H1 (cell line): ENCODE data around the gene TMEM107. TPM values are rescaled to one million over a fixed set of nuclear protein-coding genes. Genes with fewer than 3 reads are reported as not detected.

Source experiments
- CREB1 ChIP-seq: IDR thresholded peaks from 2 replicates; pipeline ENCODE4 v1.6.1; 2012; ENCODE audit warnings: inconsistent platforms
- EP300 ChIP-seq, 2 experiments: IDR thresholded peaks; 1 replicate in 1 of 2; 2 replicates in 1 of 2; pipeline ENCODE4 v1.6.1; 2011 to 2012; ENCODE audit warnings: low read depth in 2 of 2, low read length in 2 of 2, mild to moderate bottlenecking in 2 of 2, borderline replicate concordance in 1 of 2, inconsistent platforms in 1 of 2, moderate library complexity in 1 of 2
- JUN ChIP-seq: IDR thresholded peaks from 2 replicates; pipeline ENCODE4 v1.6.1; 2011; ENCODE audit warnings: low read depth, mild to moderate bottlenecking, improper control_type of control experiment, low read length
- POLR2AphosphoS5 ChIP-seq: IDR thresholded peaks from 2 replicates; pipeline ENCODE4 v1.6.1; 2011; ENCODE audit warnings: low read depth, low read length
- RXRA ChIP-seq: IDR thresholded peaks from 2 replicates; pipeline ENCODE4 v1.6.1; 2011; ENCODE audit warnings: low read depth, mild to moderate bottlenecking, low read length, moderate library complexity; ENCODE audit not compliant: insufficient read depth
- SIRT6 ChIP-seq: IDR thresholded peaks from one replicate; pipeline ENCODE4 v1.7.1; 2012; ENCODE audit warnings: low read length, inconsistent platforms
- SP1 ChIP-seq: IDR thresholded peaks from 2 replicates; pipeline ENCODE4 v1.6.1; 2011; ENCODE audit warnings: low read depth, low read length
- SRF ChIP-seq: IDR thresholded peaks from 2 replicates; pipeline ENCODE4 v1.6.1; 2011; ENCODE audit warnings: mild to moderate bottlenecking, low read depth, low read length, moderate library complexity
- polyA plus RNA-seq, 7 experiments: library from polyadenylated mRNA; depleted of rRNA in 3 of 7; stranded (reverse) in 5 of 7; unstranded in 2 of 7; fragments of >200 nt in 5 of 7; fragments of 200-250 nt in 2 of 7; gene quantifications; 1 replicate in 5 of 7; 2 replicates in 1 of 7; 4 replicates in 1 of 7; pipeline versions ENCODE4 v1.2.1 to v1.2.3, GENCODE V29; 2011 to 2013; ENCODE audit warnings: missing spikeins in 2 of 7, mixed read lengths in 2 of 7
- total RNA-seq: library from RNA; stranded (reverse); fragmentation: NEBNext Ultra II Directional; extraction: Animal tissue kit (Norgen Biotek cat#: 25700); gene quantifications from 2 replicates; pipeline ENCODE4 v1.2.1, GENCODE V29; 2021
- TF ChIP-seq, protein P1 (sequence below): fragments of 300-600 bp; sonication (generic); IDR thresholded peaks from 2 replicates; pipeline ENCODE4 v1.7.1; 2012; ENCODE audit warnings: low read length, moderate library complexity, mild to moderate bottlenecking, inconsistent platforms; ENCODE audit not compliant: insufficient replicate concordance
- TF ChIP-seq, protein P2 (sequence below): IDR thresholded peaks from 2 replicates; pipeline ENCODE4 v1.6.1; 2012; ENCODE audit warnings: inconsistent platforms

The TMEM107 gene
- total and polyA plus RNA-seq, 2 of the 8 experiments (the other 6 are each of a cell fraction or from before 2014, with no cell fraction given): 17.3 to 21.5 TPM

DNA sequence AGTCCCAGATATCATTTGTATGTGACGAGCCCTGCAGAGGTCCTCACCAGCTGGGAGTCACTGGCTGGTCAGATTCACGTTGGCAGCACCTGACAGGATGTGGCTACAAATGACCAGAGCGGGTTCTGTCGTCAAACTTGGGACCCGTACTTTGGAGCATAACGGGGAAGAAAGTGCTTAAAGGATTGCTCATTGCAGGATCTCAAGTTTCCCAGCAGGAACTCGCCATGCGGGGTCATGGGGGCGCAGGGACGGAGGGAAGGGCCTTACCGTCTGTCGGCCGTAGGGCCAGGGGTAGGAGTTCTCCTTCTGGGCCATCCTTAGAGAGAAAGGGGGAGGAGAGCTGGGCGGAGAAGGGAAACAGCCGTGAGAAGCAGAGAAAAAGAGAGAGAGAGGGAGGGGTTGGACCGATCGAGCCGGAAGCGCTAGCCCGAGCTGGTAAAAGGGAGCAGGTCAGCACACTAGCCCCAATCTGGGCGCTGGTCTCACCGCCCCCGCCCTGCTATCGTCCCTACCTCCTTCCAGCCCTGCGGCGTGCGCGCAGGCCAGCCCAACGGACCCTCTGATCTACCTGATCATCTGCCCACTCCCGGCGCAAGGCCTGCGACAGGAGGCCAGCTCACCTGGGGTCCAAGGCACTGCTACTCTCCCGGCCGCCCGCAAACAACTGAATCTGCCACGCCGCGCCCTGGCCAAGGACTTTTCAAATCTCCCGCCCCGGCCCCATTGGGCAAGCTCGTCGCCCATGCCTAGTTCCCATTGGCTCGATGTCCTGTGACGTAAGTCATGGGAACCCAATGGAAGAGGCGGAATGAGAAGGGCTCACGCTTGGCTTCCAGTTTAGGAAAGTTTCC lies 34.0 kb upstream of the TMEM107 start, which contains the start of gene AURKB (continued):
- TF ChIP-seq, protein P1, sequence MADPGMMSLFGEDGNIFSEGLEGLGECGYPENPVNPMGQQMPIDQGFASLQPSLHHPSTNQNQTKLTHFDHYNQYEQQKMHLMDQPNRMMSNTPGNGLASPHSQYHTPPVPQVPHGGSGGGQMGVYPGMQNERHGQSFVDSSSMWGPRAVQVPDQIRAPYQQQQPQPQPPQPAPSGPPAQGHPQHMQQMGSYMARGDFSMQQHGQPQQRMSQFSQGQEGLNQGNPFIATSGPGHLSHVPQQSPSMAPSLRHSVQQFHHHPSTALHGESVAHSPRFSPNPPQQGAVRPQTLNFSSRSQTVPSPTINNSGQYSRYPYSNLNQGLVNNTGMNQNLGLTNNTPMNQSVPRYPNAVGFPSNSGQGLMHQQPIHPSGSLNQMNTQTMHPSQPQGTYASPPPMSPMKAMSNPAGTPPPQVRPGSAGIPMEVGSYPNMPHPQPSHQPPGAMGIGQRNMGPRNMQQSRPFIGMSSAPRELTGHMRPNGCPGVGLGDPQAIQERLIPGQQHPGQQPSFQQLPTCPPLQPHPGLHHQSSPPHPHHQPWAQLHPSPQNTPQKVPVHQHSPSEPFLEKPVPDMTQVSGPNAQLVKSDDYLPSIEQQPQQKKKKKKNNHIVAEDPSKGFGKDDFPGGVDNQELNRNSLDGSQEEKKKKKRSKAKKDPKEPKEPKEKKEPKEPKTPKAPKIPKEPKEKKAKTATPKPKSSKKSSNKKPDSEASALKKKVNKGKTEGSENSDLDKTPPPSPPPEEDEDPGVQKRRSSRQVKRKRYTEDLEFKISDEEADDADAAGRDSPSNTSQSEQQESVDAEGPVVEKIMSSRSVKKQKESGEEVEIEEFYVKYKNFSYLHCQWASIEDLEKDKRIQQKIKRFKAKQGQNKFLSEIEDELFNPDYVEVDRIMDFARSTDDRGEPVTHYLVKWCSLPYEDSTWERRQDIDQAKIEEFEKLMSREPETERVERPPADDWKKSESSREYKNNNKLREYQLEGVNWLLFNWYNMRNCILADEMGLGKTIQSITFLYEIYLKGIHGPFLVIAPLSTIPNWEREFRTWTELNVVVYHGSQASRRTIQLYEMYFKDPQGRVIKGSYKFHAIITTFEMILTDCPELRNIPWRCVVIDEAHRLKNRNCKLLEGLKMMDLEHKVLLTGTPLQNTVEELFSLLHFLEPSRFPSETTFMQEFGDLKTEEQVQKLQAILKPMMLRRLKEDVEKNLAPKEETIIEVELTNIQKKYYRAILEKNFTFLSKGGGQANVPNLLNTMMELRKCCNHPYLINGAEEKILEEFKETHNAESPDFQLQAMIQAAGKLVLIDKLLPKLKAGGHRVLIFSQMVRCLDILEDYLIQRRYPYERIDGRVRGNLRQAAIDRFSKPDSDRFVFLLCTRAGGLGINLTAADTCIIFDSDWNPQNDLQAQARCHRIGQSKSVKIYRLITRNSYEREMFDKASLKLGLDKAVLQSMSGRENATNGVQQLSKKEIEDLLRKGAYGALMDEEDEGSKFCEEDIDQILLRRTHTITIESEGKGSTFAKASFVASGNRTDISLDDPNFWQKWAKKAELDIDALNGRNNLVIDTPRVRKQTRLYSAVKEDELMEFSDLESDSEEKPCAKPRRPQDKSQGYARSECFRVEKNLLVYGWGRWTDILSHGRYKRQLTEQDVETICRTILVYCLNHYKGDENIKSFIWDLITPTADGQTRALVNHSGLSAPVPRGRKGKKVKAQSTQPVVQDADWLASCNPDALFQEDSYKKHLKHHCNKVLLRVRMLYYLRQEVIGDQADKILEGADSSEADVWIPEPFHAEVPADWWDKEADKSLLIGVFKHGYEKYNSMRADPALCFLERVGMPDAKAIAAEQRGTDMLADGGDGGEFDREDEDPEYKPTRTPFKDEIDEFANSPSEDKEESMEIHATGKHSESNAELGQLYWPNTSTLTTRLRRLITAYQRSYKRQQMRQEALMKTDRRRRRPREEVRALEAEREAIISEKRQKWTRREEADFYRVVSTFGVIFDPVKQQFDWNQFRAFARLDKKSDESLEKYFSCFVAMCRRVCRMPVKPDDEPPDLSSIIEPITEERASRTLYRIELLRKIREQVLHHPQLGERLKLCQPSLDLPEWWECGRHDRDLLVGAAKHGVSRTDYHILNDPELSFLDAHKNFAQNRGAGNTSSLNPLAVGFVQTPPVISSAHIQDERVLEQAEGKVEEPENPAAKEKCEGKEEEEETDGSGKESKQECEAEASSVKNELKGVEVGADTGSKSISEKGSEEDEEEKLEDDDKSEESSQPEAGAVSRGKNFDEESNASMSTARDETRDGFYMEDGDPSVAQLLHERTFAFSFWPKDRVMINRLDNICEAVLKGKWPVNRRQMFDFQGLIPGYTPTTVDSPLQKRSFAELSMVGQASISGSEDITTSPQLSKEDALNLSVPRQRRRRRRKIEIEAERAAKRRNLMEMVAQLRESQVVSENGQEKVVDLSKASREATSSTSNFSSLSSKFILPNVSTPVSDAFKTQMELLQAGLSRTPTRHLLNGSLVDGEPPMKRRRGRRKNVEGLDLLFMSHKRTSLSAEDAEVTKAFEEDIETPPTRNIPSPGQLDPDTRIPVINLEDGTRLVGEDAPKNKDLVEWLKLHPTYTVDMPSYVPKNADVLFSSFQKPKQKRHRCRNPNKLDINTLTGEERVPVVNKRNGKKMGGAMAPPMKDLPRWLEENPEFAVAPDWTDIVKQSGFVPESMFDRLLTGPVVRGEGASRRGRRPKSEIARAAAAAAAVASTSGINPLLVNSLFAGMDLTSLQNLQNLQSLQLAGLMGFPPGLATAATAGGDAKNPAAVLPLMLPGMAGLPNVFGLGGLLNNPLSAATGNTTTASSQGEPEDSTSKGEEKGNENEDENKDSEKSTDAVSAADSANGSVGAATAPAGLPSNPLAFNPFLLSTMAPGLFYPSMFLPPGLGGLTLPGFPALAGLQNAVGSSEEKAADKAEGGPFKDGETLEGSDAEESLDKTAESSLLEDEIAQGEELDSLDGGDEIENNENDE: no peak
- TF ChIP-seq JUN: no peak
- TF ChIP-seq SRF: no peak
- peak; percentile 85 for TF ChIP-seq SP1
- peak; percentile 97 for TF ChIP-seq POLR2AphosphoS5
- TF ChIP-seq CREB1: peak; percentile 74
- no peak for TF ChIP-seq SIRT6
- TF ChIP-seq, protein P2, sequence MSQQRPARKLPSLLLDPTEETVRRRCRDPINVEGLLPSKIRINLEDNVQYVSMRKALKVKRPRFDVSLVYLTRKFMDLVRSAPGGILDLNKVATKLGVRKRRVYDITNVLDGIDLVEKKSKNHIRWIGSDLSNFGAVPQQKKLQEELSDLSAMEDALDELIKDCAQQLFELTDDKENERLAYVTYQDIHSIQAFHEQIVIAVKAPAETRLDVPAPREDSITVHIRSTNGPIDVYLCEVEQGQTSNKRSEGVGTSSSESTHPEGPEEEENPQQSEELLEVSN: peak; percentile 90
- TF ChIP-seq EP300 (IDR thresholded peaks at IDR 0.05; ENCODE audit: borderline replicate concordance in 1 of 2, low read depth in 2 of 2, low read length in 2 of 2): no peak
- no peak for TF ChIP-seq RXRA
